Left cardiac atrium (tissue), 4 donors: Measurements from ENCODE around the gene ZNF652. TPM values are rescaled to one million over a fixed set of nuclear protein-coding genes. Genes with fewer than 3 reads are reported as not detected.

Experiments used
- ATAC-seq, 2 donors: fragments of 200-7000 bp; cut with Tn5 transposase; one replicate each; pipeline ENCODE4 v1.9.1; 2020; ENCODE audit warnings: mild to moderate bottlenecking in 2 of 2, moderate library complexity in 2 of 2
- DNase-seq: peaks from one replicate; pipeline ENCODE4 v3.0.0-alpha.2; 2020
- intact Hi-C, 2 donors: fragments of 100-400 bp; cut with DNase I; formaldehyde crosslinking; loops; one replicate each; pipeline versions ENCODE4 v1.14.1 to v1.15.1; 2022 to 2023
- total RNA-seq, 2 donors: library from RNA; stranded (reverse); fragmentation: NEBNext Ultra II Directional; extraction: Animal tissue kit (Norgen Biotek cat#: 25700); gene quantifications; one replicate each; pipeline ENCODE4 v1.2.1, GENCODE V29; 2021
- donor health status: DM: no; HTN: yes; CAD: no.
- donor health status: DM: no; HTN: yes; CAD: no; lungs with severe emphysema.
- donor health status: DM: yes; HTN: yes; CAD: no.
- donor health status: Dilated cardiomyopathy.

ZNF652 gene
- total RNA-seq, 2 donors from 2014 or later, result 23.4 to 25.2 TPM

DNA sequence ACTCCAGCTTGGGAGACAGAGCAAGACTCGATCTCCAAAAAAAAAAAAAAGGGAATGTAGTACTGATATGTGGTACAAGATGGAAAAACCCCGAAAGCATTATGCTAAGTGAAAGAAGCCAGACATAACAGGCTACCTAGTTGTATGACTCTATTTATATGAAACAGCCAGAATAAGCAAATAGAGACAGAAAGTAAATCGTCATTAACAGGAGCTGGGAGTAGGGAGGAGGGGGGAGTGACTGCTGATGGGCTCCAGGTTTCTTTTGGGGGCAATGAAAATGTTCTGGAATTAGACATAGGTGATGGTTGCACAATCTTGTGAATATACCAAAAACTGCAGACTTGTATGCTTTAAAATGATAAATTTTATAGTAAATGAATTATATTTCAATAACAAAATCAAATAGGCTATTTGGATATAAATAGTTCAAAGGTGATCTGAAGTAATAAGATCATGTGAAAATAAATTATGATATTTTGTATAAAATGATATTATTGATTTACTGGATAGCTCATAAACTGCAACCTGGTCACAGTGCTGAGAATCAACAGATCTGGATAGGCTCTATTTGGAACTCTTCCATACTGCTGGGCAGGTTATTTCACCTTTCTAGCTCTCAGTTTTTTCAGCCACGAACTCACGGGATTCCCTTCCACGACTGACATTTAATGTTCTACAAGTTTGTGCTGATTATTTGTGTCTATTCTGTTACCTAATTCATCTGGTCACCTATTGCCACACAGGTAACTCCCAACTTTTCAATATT is 27.1 kb downstream of the ZNF652 start:
- ATAC-seq (peak in 1 of 2 donors; percentile 31), DNase-seq (no peak)
- intact Hi-C loops, result no loop called here

- no peak for DNase-seq
- intact Hi-C loops, result no loop called here
- ATAC-seq, result no peak
These were observed 28.2 kb downstream of the ZNF652 start for GRCh38 chr17:49333804-49334203.

- intact Hi-C loops, result no loop called here
- DNase-seq, result no peak
- no peak for ATAC-seq
These were observed 33.9 kb downstream of the ZNF652 start for GRCh38 chr17:49327835-49328784.

GRCh38 chr17:49325980-49326379 is 36.1 kb downstream of the ZNF652 start:
- ATAC-seq (no peak), DNase-seq (no peak)
- intact Hi-C loops, result no loop called here

DNA sequence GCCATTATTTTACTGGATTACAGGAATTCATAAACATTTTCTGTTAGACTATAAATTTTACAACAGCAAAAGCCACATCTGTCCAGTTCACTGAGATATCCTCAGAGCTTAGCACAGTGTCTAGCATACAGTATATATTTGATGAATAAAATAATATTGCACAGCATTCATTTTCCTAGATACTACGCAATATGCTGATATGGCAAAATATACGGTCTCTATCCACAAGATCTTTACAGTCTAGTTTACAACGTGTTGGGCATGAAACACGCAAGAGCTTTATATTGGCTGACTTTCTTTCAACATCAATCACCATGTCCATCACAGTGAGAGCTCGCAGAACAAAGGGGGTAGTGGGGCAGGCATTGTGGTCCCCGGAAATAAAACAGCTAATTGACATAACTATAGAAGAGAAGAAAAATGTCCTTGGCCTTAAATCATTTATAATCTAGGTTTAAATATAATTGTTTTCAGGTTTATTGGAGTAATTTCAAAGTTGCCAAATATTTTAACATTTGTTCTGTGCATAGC is 43.5 kb downstream of the ZNF652 start:
- intact Hi-C loops, result loop anchor here (5.0 to 10.0 kb wide), 3 partner anchors 44 to 236 kb away; partner anchors contain the start of gene ZNF652 (in 1 of the 2)

GRCh38 chr17:49316889-49317675 is 45.0 kb downstream of the ZNF652 start:
- ATAC-seq, result peak in 1 of 2 donors; percentile 31
- intact Hi-C loops, result loop anchor here (2.0 to 10.0 kb wide), 4 partner anchors 45 to 238 kb away; partner anchors contain the start of gene ZNF652 (in 1 of the 2)
- DNase-seq, result no peak

More for the DNA sequence above, 43.5 kb downstream of the ZNF652 start:
- ATAC-seq (no peak), DNase-seq (no peak)

DNA sequence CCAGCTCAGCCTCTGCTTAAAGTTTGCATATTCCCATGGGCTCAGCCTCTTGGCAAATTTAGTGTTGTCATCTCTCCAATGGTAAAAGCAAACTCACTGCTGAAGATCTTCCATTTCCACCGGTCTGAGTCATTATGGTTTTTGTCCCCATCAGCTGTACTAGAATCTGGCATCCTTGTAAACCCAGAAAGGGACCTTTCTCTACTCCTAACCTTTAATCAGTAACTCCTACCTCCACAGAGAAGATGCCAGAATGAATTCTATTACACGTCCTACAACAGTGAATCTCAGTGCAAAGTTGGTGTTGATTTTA is 45.8 kb downstream of the ZNF652 start:
- DNase-seq, result no peak
- ATAC-seq, result no peak
- intact Hi-C loops, result loop anchor here (2.0 to 10.0 kb wide), 4 partner anchors 46 to 239 kb away; partner anchors contain the start of gene ZNF652 (in 1 of the 2)

- peak; percentile 99 for ATAC-seq
- intact Hi-C loops, result loop anchor here (1.0 to 10.0 kb wide), 5 partner anchors 47 to 239 kb away; partner anchors contain the start of gene ZNF652 (in 1 of the 2)
These were observed 46.3 kb downstream of the ZNF652 start for GRCh38 chr17:49315551-49316257.

GRCh38 chr17:49312722-49313121 is 49.3 kb downstream of the ZNF652 start:
- intact Hi-C loops, result loop anchor here in 1 of 2 donors (10.0 kb wide), 1 partner anchor 242 kb away; no protein-coding TSS in a partner anchor
- no peak for ATAC-seq
- no peak for DNase-seq

More at GRCh38 chr17:49315551-49316257, 46.3 kb downstream of the ZNF652 start:
- peak; percentile 61 for DNase-seq

- DNase-seq (no peak), ATAC-seq (no peak)
- intact Hi-C loops, result loop anchor here (10.0 kb wide), 2 partner anchors 75 to 115 kb away; no protein-coding TSS in a partner anchor
These were observed 62.1 kb downstream of the ZNF652 start for GRCh38 chr17:49299996-49300395.

DNA sequence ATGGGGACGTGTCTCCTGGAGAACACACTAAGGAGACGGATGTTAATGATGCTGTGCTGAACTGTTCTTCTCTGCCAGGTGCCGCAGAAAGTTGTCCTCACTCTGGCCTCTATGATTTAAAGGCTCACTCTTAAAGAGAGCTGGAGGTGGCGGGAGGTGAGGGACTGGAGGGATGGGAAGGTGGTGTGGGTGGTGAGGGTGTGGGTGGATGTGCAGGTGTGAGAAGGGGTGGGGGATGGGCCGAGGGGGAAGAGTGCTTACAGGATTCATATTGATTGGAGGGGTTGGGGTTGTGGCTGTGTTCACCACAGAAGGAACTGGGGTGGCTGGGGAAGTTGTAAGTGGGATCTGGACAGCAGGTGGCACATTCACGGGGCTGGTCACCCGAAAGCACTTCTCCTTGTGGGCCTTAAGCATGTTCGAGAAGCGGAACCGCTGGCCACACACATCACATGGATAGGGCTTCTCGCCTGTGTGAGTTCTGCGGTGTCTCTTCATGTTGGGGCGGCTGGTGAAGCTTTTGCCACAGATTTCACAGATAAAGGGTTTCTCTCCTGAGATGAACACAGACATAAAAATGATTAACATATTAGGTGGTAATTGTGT is 63.6 kb downstream of the ZNF652 start:
- DNase-seq (no peak), ATAC-seq (no peak)
- intact Hi-C loops, result loop anchor here (10.0 kb wide), 2 partner anchors 74 to 114 kb away; no protein-coding TSS in a partner anchor

DNA sequence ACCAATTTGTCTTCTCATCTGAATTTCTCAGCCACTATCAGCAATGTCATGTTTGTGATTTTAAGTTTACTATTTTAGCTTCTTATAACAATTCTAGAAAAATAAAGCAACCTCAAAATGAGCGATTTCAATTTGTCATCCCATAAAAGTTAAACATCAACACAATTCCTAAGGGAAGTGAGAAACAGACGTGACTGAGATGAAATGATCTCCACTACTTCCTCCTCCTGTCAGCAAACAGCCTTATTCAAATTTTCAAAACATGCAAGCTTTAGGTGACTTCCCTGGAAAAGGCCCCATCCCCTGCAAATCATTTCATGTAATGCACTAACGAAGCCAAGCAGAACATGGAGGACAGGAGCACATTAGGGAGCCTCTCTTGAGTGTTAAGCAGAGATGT is 64.9 kb downstream of the ZNF652 start:
- no peak for ATAC-seq
- DNase-seq, result no peak
- intact Hi-C loops, result loop anchor here (10.0 kb wide), 2 partner anchors 72 to 112 kb away; no protein-coding TSS in a partner anchor

- ATAC-seq (no peak), DNase-seq (no peak)
- intact Hi-C loops, result loop anchor here (5.0 to 10.0 kb wide), 3 partner anchors 62 to 109 kb away; partner anchors contain the start of gene PHOSPHO1 (in 1 of the 2)
These were observed 67.9 kb downstream of the ZNF652 start for GRCh38 chr17:49294122-49294521.

DNA sequence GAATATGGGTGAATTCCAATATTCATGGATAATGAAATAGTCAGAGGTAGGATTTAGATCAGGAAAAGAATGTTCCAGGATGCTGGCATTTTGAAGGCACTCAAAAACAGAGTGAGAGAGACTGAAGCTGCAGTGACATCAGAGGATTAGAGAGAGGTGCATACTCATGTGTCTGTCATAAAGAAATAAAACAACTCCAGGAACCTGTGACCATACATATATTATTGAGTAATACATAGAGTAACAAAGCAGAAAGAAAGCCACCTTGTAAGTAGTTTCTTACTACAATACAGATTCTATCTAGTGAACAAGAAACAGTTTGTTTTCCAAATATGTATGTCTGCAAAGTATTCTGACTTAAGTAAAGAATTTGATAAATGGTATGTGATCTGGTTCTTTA is 69.1 kb downstream of the ZNF652 start:
- intact Hi-C loops, result loop anchor here (5.0 to 10.0 kb wide), 3 partner anchors 61 to 108 kb away; partner anchors contain the start of gene PHOSPHO1 (in 1 of the 2)
- no peak for DNase-seq
- ATAC-seq, result no peak

DNA sequence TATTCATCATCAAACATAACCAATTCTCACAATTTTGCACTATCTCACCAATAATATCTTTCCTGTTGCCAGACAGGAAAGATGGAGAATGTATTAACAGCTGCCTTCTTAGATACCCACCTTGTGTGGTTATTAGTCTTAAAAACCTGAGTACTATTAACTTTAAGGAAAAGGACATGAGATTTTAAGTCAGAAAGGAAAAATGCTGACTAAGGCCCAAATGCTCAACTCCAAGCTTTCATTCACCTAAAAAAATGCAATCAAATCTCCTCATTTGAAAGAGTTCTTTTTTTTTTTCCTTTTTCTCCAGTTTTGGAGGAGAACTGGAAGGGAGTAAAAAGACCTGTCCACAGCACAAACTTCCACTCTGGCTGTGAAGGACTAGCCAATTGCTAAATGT is 70.1 kb downstream of the ZNF652 start:
- intact Hi-C loops, result loop anchor here (5.0 to 10.0 kb wide), 3 partner anchors 60 to 107 kb away; partner anchors contain the start of gene PHOSPHO1 (in 1 of the 2)
- ATAC-seq, result no peak
- no peak for DNase-seq

DNA sequence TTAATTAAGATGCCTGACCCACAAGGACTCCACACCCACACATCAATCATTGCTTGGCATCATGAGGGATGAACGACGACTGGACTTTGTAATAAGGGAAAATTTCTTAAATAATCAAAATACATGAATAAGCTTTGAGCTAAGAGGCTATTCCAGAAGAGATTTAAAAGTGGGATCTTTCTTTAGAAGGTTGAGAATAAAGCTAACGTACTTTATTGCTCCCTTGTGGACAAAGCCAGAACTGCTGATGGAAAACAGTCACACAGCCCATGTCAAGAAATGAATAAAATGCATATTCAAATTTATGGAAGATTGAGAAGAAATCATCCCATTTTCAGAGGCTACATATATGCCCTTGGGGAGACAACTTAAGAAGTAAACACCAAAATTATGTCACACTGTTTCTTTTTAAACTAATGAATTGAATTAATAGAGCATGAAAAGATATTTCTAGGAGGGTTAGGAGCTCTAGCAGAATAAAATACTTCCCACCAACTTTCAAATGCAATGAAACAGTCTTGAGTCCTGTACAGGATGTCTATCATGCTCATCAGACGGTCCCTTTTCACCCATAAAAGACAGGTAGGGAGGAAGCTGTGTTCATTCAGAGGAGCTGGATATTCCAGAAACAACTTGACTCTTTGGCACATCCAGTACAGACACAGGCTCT is 71.2 kb downstream of the ZNF652 start:
- DNase-seq (no peak), ATAC-seq (peak in 1 of 2 donors; percentile 38)
- intact Hi-C loops, result loop anchor here (5.0 to 10.0 kb wide), 3 partner anchors 59 to 106 kb away; partner anchors contain the start of gene PHOSPHO1 (in 1 of the 2)
